ENCODE results near the gene VAV1.
"Not testable (repeated sequence)": the region's sequence is repeated elsewhere in the genome, so short reads cannot be mapped to it uniquely, and the experiment has no call there.

Gene VAV1

GRCh38 chr19:6761053-6761676 lies 11.3 kb upstream of the VAV1 start:
- DNase-seq: no peak

GRCh38 chr19:6762253-6762797 lies 10.2 kb upstream of the VAV1 start:
- DNase-seq: not testable (repeated sequence)

- no peak for DNase-seq
Observed at GRCh38 chr19:6765738-6766356, 6.7 kb upstream of the VAV1 start.

GRCh38 chr19:6766357-6767080 lies 6.0 kb upstream of the VAV1 start:
- DNase-seq: no peak

GRCh38 chr19:6767081-6767356 lies 5.5 kb upstream of the VAV1 start:
- DNase-seq: no peak

GRCh38 chr19:6767357-6768235 lies 4.9 kb upstream of the VAV1 start, which contains the start of gene SH2D3A:
SH2D3A (minus strand) TSS chr19:6767435; CDS start chr19:6763748, 3,687 bp downstream.
- peak; percentile 52 to 70 for DNase-seq

GRCh38 chr19:6768236-6768785 lies 4.2 kb upstream of the VAV1 start:
- DNase-seq: no peak

GRCh38 chr19:6769006-6769619 lies 3.4 kb upstream of the VAV1 start:
- no peak for DNase-seq

GRCh38 chr19:6771648-6772027 lies 870 bp upstream of the VAV1 start:
- not testable (repeated sequence) for DNase-seq

- no peak for DNase-seq
Observed at GRCh38 chr19:6772866-6773322, 386 bp downstream of the VAV1 start.

- DNase-seq: peak; percentile 23
Observed at GRCh38 chr19:6773323-6773931, 919 bp downstream of the VAV1 start.

- DNase-seq: peak; percentile 9 to 20
Observed at GRCh38 chr19:6774821-6775707, 2.6 kb downstream of the VAV1 start.

- DNase-seq: not testable (repeated sequence)
Observed at GRCh38 chr19:6776045-6776444, 3.5 kb downstream of the VAV1 start.

GRCh38 chr19:6776999-6777398 lies 4.5 kb downstream of the VAV1 start:
- no peak for DNase-seq

- DNase-seq: no peak
Observed at GRCh38 chr19:6777434-6777833, 4.9 kb downstream of the VAV1 start.

GRCh38 chr19:6778386-6778785 lies 5.9 kb downstream of the VAV1 start:
- DNase-seq: no peak

- DNase-seq: no peak
Observed at GRCh38 chr19:6779206-6779605, 6.7 kb downstream of the VAV1 start.

GRCh38 chr19:6787393-6787792 lies 14.9 kb downstream of the VAV1 start:
- DNase-seq: no peak

- DNase-seq: no peak
Observed at GRCh38 chr19:6788896-6789295, 16.4 kb downstream of the VAV1 start.

Data from bone marrow (tissue), 2 donors.